PFSK-1 (cell line): ENCODE data around the gene SFN.

Experiments
- POLR2AphosphoS5 ChIP-seq: IDR thresholded peaks from 2 replicates; pipeline ENCODE4 v1.6.1; 2012; ENCODE audit warnings: low read depth, mild to moderate bottlenecking, control low read depth, low read length, moderate library complexity
- REST ChIP-seq, 2 experiments: IDR thresholded peaks; 2 replicates each; pipeline versions ENCODE4 v1.6.1 to v1.8.0; 2011 to 2012; ENCODE audit warnings: low read depth in 2 of 2, low read length in 2 of 2, control low read depth in 1 of 2, inconsistent platforms in 1 of 2, mild to moderate bottlenecking in 1 of 2, moderate library complexity in 1 of 2; ENCODE audit not compliant: insufficient read depth in 1 of 2
- TAF1 ChIP-seq: IDR thresholded peaks from 2 replicates; pipeline ENCODE4 v1.6.1; 2012; ENCODE audit warnings: low read length, control low read depth, borderline replicate concordance; ENCODE audit not compliant: insufficient read depth

GRCh38 chr1:26814377-26814776 lies 48.6 kb upstream of the SFN start:
- no peak for TF ChIP-seq TAF1
- no peak for TF ChIP-seq POLR2AphosphoS5
- TF ChIP-seq REST (IDR thresholded peaks at IDR 0.05; ENCODE audit: insufficient read depth in 1 of 2, low read depth in 2 of 2, low read length in 2 of 2) = no peak
